Embryonic facial prominence (tissue), 1 donor: ENCODE data around the gene CCDC9.
"Not testable (repeated sequence)": the region's sequence is repeated elsewhere in the genome, so short reads cannot be mapped to it uniquely, and the experiment has no call there.

ENCODE experiments used
- DNase-seq: peaks from one replicate; pipeline ENCODE4 v3.0.0-alpha.2; 2016; ENCODE audit errors: extremely low spot score

CCDC9 gene

DNA sequence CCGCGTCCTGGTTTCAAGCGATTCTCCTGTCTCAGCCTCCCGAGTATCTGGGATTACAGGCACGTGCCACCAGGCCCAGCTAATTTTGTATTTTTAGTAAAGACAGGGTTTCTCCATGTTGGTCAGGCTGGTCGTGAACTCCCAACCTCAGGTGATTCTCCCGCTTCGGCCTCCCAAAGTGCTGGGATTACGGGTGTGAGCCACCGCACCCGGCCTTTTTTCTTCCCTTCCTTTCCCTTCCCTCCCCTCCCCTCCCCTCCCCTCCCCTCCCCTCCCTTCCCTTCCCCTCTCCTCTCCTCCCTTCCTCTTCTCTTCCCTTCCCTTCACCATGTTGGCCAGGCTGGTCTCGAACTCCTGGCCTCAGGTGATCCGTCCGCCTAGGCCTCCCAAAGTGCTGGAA is 44.5 kb downstream of the CCDC9 start:
- DNase-seq, result not testable (repeated sequence)

DNA sequence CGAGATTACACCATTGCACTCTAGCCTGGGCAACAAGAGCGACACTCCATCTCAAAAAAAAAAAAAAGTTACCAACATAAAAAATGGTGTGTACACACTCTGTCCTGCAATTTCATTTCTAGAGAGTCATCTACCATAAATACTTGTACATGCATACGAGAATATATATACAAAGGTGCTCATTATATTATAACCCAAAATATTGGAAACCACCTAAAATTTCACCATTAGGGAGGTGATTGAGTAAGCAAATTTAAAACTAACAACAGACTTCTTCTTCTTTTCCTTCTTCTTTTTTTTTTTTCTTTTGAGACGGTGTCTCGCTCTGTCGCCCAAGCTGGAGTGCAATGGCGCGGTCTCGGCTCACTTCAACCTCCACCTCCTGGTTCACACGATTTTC is 45.9 kb downstream of the CCDC9 start:
- no peak for DNase-seq

- DNase-seq, result no peak
These were observed 47.6 kb downstream of the CCDC9 start for GRCh38 chr19:47303966-47304365.

GRCh38 chr19:47305309-47305751 is 49.0 kb downstream of the CCDC9 start:
- no peak for DNase-seq

- DNase-seq, result no peak
These were observed 50.0 kb downstream of the CCDC9 start for GRCh38 chr19:47306303-47306702.

GRCh38 chr19:47309038-47309437 is 52.7 kb downstream of the CCDC9 start:
- DNase-seq, result no peak

GRCh38 chr19:47309608-47310007 is 53.3 kb downstream of the CCDC9 start, which contains the start of gene C5AR1:
Gene C5AR1 (plus strand): TSS chr19:47309861. CDS start chr19:47309896, 35 bp downstream.
- DNase-seq, result no peak

DNA sequence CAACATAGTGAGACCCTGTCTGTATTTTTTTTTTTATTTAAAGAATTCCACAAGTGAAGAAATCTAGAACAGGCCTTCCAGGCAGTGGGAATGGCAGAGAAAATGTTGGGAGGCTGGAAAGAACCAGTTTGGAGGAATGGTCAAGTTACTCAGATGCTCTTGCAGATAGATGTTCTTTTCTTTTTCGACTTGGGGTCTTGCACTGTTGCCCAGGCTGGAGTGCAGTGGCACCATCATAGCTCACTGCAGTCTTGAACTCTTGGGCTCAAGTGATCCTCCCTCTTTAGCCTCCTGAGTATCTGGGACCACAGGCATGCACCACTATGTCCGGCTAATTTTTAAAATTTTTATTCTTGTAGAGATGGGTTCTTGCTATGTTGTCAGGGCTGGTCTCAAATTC is 54.0 kb downstream of the CCDC9 start:
- DNase-seq, result no peak

DNA sequence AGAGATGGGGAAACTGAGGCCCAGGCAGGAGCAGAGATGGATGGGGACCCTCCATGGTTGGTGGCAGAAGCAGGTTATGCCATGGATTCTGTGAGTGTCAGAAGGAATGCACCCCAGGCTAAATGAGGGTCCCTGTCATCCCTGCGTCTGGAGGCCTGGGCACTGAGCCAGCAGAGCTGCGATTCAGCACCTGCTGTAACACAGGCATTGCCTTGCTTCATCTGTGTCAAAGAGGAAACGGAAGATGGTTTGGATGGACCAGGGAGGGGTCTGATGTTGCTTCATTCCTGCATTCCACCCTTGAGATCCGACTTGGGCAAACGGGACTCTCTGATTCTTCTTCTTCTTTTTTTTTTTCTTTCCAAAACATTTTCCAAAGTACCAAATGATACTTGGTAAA is 54.5 kb downstream of the CCDC9 start:
- DNase-seq, result no peak

GRCh38 chr19:47312366-47313006 is 56.2 kb downstream of the CCDC9 start:
- DNase-seq, result no peak

DNA sequence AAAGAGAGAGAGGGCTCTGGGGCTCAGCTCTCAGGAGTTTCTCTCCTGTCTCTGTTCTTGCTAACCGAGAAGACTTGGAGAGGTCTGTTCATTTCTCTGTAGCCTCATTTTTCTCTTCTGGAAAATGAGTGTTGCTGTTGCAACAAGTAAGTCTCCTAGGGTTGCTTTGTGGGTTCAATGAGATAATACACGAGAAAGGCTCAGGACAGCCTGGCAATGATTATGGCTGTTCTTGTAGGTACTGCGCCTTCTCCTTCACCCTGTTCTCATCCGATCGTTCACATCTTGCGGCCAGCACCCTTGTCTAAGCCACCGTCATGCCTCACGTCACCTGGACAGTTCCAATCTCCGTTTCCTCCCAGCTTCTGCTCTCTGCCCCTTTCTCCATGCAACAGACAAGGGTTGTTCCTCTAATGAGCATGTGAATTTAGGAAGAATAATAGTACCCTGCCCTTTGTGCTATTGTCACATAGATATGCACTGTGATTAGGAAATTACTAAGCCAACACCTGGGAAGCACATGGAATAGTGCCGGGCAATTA is 57.5 kb downstream of the CCDC9 start:
- DNase-seq, result no peak

DNA sequence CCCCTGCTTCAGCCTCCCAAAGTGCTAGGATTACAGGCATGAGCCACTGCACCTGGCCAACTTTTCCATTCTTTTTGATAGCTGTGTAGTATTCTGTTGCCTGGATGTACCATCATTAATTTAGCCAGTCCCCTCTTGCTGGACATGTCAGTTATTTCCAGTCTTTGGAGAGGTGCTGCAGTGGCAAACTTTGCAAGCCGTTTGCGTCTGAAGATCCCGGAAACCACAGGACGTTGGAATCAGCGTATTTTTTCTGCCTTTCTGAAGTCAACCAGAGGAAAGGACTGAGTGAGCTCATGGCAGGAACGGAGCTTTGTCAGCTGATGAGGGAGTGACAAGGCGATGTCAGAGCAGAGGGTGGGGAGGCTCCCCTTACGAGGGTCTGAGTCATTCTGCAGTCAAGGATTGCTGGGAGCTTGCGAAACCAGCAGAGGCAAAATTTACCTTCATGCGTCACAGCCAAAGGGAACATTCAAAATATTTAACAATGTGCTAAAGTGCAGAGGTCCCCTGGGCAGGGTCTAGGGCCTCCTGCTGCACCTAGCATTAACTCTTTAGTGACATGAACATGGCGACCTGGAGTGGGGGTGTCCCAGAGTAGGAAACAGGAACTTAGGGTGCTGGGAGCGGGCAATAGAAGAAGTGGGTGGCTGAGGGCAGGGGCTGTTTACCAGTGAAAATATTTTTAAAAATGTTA is 58.9 kb downstream of the CCDC9 start:
- DNase-seq, result no peak

DNA sequence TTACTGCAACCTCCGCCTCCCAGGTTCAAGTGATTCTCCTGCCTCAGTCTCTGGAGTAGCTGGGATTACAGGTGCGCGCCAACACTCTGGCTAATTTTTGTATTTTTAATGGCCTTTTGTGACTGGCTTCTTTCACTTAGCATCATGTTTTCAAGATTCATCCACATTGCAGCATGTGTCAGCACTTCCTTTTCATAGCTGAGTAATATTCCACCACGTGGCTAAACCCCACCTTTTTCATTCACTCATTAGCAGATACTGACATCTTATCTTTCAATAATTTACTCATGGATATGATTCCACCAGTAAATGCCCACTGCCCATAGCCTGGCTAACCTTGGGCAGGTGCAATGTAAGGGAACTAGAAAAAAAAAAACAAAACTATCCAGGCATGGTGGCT is 60.2 kb downstream of the CCDC9 start:
- no peak for DNase-seq

GRCh38 chr19:47319923-47320871 is 63.9 kb downstream of the CCDC9 start:
- no peak for DNase-seq
